Ishikawa (cell line): ENCODE measurements around the gene CD300LB.

Source experiments
- CEBPB ChIP-seq: IDR thresholded peaks from 2 replicates; pipeline ENCODE4 v1.6.1; 2012
- FOXM1 ChIP-seq: IDR thresholded peaks from 2 replicates; pipeline ENCODE4 v1.6.1; 2012; ENCODE audit warnings: low read depth, borderline replicate concordance
- RAD21 ChIP-seq: IDR thresholded peaks from 2 replicates; pipeline ENCODE4 v1.6.1; 2012; ENCODE audit warnings: low read depth
- REST ChIP-seq: IDR thresholded peaks from 2 replicates; pipeline ENCODE4 v1.6.1; 2012; ENCODE audit warnings: low read depth, mild to moderate bottlenecking
- ZBTB7A ChIP-seq: IDR thresholded peaks from 2 replicates; pipeline ENCODE4 v1.6.1; 2012; ENCODE audit warnings: low read depth
- TF ChIP-seq, protein P1 (sequence below): IDR thresholded peaks from 2 replicates; pipeline ENCODE4 v1.6.1; 2012

DNA sequence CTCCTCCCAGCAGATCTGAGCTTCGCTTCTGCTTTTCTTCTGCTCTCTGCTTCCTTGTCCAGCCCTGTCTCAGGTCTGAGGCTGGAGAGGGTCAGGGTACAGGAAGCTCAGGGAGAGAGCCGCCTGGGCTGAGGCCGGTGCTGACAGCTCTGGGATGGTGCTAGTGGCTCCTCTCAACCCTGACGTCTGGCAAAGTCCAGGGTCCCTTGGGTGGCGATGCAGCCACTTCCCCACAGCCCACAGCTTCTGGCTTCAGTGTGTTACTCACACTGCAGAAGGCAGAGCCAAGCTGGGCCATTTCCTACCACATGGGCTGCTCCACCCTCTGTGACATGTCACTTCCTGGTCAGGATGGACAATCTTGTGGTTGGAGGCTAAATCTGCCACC, 14.6 kb upstream of the CD300LB start, which contains the start of gene CD300C:
- TF ChIP-seq CEBPB: no peak
- TF ChIP-seq REST: no peak
- TF ChIP-seq, protein P1, sequence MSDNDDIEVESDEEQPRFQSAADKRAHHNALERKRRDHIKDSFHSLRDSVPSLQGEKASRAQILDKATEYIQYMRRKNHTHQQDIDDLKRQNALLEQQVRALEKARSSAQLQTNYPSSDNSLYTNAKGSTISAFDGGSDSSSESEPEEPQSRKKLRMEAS: no peak
- TF ChIP-seq RAD21: no peak
- TF ChIP-seq FOXM1: no peak
- TF ChIP-seq ZBTB7A: no peak
